Measurements from ENCODE around the gene PURB.
A peak's percentile ranks its signal among the peaks of the same experiment; 100 is the strongest.
"Not testable (repeated sequence)": the region's sequence is repeated elsewhere in the genome, so short reads cannot be mapped to it uniquely, and the experiment has no call there.

PURB gene
- 63.4 to 138 reads per million in 2 donors for total RNA-seq

DNA sequence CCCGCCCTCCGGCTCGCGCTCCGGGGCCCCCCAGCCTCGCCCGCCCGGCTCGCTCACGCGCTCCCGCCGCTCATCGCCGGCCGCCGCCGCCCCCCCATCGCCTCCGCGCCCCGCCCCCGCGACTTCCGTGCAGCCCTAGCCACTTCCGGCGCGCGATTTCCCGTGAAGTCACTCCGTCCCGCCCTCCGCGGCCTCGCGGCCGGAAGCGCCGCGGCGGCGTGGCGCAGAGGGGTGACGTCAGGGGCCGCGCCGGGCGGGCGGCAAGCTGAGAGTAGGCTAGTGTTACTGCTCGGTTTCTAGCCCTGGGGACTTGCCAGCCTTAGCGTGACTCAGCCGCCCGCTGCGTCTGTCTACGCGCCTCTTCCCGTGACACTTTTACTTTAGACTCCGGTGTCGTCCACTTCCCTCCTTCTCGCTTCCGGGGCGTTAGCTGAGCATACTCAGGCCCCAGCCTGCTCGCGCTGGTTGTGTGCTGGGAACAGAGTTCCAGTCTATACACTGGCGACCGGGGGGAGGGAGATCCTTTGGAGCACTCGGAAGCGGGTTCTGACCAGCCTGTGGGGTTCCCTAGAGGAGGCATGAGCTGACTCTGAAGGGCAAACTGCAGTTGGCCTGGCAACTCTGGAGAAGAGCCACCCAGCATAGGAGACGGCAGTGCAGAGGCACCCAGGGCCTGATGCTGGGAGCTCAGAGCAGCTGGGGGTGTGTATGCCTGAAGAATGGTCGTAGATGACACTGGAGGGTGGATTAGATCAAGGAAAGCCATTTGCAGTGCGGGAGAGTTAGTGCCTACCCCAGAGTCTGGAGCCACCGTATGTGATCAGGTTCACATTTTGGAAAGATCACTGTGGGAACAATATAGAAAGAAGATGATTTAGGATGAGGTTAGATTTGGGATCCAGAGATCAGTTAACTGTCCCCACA lies at the start of gene PURB:
PURB (minus strand) TSS at position 137 of the 924 bp plus-strand sequence. CDS start 182 bp downstream, outside the sequence.
- DNase-seq, result peak; percentile 97

DNA sequence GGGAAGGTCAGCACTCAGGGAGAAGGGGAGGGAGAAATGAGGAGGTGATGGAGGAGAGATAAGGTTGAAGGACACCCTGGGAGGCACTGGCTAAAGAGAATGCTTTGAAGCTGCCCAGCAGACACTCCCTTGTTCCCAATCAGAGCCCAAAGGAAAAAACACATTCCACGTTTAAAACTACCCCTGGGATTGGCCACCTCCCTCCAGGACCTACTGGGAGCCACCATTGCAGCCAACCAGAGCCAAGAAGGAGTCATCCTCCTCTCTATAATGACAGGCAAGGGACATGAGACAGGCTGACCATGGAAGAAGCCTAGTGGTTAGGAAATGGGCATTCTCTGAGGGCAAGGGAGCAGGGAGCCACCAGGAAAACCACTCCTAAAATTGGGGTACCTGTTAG lies 49.7 kb upstream of the PURB start:
- DNase-seq, result no peak

DNA sequence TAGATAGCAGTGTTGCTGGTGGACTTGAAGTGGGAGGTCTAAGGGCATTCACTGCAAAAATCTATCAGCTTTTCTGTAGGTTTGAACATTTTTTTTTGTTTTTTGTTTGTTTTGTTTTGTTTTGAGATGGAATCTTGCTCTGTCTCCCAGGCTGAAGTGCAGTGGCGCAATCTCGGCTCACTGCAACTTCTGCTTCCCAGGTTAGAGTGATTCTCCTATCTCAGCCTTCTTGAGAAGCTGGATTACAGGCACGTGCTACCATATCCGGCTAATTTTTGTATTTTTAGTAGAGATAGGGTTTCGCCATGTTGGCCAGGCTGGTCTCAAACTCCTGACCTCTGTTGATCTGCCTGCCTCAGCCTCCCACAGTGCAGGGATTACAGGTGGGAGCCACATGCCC lies 49.2 kb upstream of the PURB start:
- not testable (repeated sequence) for DNase-seq

DNA sequence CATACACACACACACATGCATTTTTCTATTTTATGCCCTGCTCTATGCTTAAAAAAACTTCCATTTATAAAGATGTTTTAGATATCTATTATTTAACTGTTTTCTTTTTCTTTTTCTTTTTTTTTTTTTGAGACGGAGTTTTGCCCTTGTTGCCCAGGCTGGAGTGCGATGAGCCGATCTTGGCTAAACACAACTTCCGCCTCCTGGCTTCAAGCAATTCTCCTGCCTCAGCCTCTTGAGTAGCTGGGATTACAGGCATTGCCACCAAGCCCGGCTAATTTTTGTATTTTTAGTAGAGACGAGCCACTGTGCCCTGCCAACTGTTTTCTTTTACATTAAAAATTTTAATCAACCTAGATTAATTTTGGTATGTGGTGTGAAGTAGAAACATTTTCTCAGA lies 45.6 kb upstream of the PURB start:
- no peak for DNase-seq

DNA sequence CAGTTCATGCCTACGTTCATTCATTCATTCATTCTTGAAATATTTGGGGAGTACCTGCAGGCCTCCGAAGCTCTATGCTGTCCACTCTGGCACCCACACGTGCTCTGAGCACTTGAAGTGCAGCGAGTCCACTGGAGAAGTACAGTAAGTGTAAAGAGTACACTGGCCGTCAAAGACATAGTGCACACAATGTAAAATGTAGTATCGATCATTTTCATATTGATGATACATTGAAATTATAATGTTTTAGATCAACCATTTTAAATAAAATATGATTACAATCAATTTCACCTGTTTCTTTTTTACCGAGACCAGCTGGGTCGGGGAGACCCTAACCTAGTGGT lies 37.0 kb upstream of the PURB start:
- no peak for DNase-seq

DNA sequence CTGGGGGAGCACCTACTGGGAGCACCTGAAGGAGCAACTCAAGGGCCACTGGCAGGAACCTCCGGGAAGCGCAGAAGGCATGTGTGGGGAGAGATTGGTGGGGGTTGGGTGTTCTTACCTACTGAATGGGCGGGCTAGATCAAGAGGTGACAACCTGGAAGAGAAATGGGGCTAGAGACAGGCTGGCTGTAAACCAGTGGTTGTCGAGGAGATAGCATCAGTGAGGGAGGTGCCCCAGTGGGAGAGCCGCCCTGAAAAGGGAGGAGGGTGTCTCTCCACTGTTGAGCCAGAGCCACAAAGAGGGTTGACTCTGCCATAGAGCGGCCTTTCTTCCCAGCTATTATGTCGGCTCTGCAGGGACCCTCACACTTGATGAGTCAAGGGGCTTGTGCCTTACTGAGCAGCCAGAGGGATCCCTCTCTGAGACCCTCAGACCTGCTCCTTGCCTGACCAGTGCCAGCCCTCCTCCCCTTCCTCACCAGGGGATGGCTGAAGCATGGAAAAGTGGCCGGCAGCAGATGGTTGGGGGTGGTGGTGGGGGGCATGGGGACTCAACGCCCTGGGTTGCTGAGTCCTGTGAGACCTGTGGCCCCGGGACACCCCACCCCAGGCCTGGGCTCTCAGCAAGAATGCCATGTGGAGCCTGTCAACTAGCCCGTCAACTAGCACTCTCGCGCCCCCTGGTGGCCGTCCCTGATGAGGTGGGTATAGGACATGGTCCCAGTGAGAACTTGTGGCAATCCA lies 36.4 kb upstream of the PURB start:
- DNase-seq, result peak; percentile 99

DNA sequence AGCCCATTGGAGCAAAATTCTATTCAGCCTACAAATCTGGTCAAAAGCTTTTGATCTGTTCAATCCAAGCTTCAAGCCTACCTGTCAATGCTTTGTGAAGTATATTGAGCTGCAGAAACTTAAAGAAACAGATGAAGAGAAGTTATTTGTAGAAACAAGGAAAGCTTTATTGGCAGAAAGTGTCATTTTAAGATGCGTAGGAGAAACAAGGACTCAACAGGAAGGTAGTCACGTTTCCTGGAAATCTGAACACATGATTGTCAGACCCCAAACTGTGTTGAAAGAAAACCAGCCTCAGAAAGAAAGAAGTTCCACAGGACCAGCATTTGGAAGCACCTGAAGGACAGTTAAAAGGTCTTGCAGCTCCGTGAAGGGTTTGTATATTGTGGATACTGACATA lies 34.8 kb upstream of the PURB start:
- DNase-seq, result no peak

DNA sequence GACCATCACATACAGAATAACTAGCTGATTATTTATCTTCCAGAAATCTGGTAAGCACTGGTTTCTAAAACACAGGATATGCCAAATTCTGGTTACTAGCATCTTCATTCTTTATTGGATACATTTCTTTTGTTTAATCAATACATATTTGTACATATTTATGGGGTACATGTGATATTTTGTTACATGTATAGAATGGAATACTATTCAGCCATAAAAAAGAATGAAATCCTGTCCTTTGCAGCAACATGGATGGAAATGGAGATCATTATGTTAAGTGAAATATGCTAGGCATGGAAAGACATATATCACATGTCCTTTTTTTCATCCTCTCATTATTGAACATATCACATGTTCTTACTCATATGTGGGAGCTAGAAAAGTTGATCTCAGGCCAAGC lies 32.7 kb upstream of the PURB start:
- DNase-seq, result no peak

DNA sequence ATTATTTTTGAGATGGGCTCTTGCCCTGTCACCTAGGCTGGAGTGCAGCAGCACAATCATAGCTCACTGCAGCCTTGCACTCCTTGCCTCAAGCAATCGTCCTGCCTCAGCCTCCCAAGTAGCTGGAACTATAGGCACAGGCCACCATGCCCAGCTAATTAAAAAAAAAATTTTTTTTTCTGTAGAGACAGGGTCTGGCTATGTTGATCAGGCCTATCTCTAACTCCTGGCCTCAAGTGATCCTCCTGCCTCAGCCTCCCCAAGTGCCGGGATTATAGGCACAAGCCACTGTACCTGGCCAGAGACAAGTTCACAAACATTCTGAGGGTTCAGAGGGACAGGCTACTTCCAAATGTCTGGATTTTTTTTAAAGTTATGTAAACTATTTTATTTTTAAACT lies 32.1 kb upstream of the PURB start:
- DNase-seq, result no peak

DNA sequence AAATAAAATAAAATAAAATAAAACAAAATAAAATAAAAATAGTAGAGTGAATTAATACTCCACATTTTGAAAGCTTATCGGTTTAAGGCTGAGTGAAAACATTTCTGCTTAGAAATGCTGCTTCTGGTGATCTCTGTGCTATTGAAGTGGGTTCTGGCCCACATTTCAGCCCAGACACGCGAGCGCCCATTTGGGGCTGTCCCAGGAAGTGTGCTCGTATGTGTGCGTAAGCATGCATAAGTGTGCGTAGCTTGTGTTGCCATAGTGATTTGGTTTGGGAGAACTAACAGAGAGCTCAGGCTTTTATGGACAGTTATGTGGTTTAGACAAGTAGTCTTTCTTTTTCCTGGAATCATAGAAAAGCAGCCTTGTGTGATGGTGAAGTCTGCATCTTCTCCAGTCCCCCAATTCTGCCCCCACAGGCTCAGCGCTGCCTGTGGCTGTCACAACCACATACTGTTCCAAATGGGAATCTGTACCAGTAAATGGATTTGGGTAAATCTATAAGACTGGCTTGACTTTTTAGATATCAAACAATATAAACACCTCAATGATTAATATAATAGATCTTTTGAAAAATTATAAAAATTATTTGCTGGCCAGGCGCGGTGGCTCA lies 29.8 kb upstream of the PURB start:
- DNase-seq, result peak; percentile 45

DNA sequence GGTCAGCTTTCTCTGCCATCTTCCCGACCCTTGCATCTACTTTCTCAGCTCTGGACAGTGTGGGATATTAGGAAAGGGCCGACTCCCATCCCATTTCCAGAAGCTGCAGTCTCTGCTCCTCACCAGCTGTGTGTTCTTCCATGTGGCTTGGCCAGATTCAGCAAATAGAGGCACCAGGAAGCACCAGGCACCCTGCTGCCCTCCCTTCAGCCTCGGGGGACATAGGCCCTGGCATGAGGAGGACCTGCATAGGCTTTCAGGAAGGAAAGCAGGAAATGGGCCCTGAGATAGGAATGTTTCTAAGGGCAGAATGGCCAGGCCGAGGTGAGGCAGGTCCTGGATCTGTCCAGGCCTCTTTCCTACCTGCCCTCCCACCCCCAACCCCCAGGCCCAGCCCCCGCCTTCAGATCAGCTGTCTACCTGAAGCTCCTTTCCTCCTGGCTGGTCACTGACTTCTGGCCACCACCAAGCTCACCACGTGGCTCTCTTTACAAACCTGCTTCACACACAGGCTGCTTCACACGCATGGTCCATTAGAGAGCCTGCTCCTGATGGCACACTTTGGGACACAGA lies 27.5 kb upstream of the PURB start:
- no peak for DNase-seq

DNA sequence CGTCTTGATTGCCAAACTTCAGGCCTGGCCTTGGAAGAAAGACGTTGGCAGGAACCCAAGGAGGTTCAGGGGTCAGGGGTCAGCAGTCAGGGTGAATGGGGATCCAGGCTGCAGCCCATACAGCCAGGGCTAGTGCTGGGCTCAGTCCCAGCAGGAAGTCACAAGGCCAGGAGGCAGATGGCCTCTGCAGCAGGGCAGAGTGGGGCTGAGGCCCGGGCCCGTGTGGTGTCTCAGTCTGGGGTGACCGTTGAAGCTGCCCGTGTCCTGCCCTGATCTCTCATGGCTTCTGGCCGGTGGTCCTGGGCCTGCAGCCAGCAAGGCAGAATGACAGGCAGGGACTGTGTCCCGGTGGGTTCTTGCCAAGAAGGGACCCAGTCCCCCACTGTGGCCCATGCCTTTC lies 26.6 kb upstream of the PURB start:
- DNase-seq, result no peak

DNA sequence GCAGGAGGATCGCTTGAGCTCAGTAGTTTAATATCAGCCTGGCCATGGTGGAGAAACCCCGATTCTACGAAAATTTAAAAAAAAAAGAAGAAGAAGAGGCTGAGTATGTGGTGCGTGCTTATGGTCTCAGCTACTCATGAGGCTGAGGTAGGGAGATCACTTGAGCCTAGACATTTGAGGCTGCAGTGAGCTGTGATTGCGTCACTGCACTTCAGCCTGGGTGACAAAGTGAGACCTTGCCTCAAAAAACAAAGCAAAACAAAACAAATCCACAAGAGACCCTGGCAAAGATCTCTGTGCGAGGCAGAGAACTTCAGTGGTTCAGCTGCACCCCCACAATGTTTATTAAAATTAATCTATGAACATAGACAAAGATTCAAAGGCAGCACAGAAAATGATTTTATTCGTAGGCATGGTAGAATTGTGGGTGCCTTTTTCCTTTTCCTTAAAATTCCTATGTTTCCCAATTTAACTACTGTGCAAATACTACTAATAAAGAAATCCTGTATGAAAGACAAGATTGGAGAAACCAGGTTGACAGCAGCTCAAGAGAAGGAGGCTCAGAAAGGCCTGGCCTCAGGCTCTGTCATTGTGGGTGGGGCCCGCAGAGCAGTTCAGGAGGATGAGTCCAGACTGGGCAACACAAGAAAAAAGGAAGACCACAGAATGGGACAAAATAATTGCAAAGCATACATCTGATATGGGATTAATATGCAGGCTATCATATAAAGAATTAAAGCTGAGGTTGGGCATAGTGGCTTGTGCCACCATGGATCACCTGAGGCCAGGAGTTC lies 24.5 kb upstream of the PURB start:
- no peak for DNase-seq

DNA sequence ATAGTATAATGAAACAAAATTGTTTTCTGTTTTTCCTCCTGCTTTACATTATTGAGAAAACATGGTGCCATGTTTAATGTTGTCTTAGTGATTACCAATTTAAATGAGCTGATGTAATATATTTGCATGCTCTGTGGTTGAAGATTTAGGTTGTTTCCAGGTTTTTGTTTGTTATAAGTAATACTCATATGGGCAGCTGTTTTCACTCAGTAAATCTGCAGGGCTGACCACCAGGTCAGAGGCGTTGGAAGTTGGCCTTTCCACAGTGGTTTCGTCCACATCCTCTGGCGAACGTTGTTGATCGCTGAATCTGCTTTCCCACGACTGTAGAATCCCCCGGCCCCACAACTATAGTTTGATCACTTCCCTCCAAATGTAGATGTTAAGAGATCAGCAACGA lies 21.6 kb upstream of the PURB start:
- no peak for DNase-seq

DNA sequence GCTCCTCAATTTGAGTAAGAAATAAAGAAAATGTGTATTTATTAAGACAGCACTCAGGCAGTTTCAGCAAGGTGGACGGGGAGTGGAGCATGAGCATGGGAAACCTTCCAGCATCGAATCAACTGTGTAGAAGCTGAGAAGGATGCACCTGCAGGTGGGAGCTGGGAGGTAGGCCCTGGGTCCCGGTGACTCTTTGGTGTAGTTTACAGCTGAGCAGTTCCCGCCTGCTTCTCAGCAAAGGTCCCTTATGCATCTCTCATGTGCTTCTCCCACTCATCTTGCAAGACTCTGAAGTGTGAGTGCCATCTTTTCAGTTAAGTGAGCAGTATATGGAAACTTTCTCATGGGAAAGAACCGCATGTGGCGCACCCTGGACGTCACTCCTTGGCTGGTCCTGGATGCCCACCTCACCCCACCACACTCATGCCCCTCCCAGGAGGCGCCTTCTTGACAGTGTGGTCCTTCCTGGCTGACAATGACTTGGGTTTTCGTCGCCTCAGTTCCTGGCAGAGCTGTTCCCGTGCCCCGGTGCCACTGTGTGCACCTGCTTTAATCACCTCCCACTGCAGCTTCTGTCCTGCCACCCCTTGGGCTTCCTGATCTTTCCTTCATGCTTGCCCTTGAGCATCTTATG lies 19.8 kb upstream of the PURB start:
- DNase-seq, result no peak

DNA sequence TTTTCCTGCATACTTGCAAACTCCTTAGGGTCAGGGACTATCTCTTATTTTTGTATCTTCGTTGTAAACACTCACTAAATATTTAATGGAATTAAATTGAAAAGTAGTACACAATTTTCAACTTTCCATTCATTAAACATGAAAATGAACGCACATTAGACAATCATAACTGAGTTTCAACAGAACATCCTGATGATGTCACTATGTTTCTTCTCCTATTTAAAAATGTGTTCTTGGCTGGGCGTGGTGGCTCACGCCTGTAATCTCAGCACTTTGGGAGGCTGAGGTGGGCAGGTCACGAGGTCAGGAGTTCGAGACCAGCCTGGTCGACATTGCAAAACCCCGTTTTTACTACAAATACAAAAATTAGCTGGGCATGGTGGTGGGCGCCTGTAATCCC lies 14.1 kb upstream of the PURB start:
- no peak for DNase-seq

DNA sequence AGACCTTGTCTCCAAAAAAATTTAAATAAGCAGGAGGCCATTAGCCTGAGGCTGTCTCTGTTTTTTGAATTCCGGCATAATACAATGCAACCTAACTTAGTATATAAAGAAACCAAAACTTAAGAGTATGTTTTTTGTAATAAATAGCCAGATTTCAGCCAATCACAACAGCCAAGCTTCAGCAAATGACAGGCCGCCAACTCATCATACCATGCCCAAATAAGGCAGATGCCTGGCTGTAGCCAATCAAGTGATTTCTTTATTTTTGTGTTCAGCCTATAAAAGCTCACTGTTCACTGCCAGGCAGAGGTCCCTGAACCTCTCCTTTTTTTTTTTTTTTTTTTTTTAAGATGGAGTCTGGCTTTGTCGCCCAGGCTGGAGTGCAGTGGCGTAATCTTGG lies 12.7 kb upstream of the PURB start:
- DNase-seq, result no peak

DNA sequence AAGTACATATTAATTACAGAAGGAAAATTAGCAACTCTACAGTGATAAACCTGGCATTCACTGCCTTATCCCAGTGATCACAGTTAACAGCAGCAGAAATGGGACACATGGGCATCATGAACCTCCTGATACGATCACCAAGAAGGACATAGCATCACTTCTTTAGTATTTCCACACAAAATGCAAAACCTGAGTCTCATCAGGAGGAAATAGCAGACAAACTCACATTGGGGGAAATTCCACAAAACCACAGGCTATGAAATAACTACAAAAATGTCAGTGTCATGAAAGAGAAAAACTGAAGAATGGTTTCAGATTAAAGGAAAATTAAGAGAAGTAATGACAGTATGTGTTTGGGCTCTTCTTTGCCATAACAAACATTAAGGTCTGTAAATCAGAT lies 12.0 kb upstream of the PURB start:
- DNase-seq, result no peak

DNA sequence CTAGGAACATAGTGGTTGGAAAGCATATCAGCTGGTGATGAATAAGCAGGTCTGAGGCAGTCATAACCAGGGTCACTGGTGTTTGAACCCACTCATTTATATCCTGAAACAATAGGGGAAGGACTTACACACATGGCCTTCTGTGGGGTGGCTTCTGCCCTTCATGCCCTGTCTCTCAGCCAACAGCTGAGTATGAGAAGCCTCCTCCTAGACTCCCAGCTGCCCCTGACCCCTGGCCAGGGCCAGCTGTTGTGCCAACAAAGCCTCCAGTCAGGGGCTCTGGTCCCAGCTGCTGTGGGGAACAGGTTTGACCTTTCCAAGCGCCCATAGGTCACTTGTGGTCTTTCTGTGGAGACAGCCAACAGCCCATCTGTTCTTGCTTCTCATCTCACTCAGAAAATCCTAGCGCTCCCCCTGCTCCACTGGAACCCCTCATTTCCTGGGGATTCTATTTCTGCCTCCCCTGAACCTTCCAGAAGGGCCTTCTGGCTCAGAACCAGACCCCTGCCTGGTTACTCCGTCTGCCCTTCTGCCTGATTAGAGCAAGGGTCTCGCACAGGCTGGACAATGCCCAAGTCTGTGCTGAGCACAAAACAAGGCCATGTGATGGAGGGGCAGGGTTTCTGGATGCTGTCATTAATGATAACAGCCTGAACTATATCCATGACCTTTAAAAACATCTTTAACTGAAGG lies 9.7 kb upstream of the PURB start:
- no peak for DNase-seq

DNA sequence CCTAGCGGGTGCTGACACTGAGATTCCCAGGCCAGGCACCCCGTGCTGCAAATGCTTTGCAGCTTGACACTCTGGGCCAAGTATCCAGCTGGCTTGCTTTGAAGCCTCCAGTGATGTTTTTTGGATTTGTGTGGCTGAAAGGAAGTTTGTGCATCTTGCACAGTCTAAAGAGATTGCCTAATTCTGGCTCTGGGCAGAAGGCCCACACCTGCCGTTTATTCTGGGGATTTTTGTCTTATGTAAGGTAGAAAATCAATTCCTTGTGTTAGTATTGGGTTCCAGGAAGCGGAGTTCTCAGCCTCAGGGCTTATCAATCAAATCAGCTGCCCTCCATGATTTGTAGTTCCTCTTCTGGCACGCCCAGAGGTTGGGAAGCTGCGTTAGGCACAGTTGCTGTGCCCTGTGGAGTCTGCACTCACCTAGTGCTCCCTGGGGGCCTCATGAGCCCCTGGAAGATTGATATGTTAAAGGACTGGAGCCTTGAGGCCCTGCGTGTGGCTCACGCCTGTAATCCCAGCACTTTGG lies 8.4 kb upstream of the PURB start:
- no peak for DNase-seq

DNA sequence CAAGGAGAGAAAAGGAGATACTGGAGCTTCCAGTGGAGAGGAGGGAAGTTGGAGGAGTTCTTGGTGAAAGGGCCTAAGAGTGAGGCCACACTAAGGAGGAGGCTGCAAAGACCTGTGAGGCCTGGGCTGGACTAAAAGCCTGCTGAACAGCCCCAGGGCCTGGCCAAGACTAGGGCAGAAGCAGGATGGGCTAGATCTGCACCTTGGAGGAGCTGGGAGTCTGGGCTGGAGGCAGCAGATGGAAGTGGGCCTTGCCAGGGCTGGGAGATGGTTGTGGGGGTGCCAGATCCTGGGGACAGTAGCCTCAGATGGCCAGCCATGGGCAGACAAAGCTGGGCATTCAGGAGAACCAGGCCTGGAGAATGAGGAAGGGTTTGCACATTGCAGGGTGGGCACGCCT lies 6.5 kb upstream of the PURB start:
- no peak for DNase-seq

Data from T-helper 9 cell (primary cell).